GM18520 (cell line): ENCODE measurements around the gene TMEM74B.
"Not testable (repeated sequence)": the region's sequence is repeated elsewhere in the genome, so short reads cannot be mapped to it uniquely, and the experiment has no call there.

ENCODE experiments used
- ATAC-seq: cut with Tn5 transposase; IDR thresholded peaks from one replicate; pipeline ENCODE4 v1.9.1; 2021; ENCODE audit not compliant: unreplicated experiment

Gene TMEM74B

DNA sequence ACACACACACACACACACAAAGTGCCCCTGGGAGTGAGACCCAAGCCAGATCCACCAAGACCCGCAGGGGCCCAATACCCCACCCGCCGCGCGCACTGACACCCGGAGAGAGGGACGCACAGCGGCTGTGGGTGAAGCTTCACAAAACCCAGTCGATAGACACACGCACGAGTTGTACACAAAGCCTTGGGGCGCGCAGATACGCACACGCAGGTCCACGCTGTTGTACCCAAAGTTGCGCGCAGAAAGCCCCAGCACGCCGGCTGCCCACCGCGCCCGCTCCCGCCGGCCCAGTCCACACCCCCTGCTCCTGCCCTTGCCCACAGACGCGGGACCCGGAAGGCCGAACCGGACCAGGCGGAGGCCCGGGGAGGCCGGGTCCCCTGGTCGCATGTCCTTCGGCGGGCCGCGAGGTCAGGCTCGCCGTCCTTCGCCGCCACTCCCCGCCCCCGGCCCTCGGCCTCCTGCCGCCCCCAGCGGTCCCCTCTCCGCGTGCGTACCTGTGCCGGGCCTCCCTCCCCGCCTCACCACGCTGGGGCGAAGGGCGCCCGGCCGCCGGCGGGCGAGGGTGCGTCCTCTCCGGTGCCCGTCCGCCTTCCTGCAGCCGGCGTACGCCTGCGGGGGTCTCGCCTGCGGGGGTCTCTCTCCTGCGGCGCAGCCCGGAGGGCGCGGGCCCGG, at the start of gene TMEM74B:
TSS of gene TMEM74B (minus strand) at position 344 of the 678 bp plus-strand sequence. CDS start 1,180 bp downstream, outside the sequence.
- no peak for ATAC-seq

DNA sequence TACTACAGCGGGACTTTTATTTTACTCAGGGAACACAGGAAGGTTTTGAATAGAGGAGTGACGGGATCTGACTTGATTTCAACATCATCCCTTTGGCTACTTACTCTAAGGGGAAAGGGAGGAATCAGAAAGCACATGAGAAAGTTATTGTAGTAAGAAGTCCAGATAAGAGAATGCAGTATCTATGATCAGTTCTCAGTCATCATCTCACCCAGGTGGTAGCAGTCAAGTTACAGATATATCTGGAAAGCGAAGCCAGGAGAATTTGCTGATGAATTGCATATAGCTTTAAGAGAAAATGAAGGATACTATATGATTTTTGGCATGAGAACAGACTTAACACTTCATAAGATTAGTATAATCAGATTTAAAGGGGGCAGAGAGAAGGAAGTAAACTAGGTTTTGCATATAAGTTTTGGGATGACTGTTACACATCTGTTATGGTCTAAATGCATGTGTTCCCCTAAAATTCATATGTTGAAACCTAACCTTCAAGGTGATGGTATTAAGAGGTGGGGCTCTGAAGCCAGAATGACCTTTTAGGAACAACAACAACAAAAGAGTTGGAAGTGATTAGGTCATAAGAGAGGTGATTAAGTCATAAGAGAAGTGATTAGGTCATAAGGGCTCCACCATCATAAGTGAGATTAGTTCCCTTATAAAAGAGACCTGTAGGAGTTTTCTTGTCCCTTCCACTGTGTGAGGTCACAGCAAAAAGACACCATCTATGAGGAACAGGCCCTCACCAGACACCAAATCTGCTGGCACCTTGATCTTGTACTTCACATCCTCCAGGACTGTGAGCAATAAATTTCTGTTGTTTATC, 47.7 kb upstream of the TMEM74B start:
- ATAC-seq: no peak

- no peak for ATAC-seq
Observed at GRCh38 chr20:1229541-1229940, 44.8 kb upstream of the TMEM74B start.

DNA sequence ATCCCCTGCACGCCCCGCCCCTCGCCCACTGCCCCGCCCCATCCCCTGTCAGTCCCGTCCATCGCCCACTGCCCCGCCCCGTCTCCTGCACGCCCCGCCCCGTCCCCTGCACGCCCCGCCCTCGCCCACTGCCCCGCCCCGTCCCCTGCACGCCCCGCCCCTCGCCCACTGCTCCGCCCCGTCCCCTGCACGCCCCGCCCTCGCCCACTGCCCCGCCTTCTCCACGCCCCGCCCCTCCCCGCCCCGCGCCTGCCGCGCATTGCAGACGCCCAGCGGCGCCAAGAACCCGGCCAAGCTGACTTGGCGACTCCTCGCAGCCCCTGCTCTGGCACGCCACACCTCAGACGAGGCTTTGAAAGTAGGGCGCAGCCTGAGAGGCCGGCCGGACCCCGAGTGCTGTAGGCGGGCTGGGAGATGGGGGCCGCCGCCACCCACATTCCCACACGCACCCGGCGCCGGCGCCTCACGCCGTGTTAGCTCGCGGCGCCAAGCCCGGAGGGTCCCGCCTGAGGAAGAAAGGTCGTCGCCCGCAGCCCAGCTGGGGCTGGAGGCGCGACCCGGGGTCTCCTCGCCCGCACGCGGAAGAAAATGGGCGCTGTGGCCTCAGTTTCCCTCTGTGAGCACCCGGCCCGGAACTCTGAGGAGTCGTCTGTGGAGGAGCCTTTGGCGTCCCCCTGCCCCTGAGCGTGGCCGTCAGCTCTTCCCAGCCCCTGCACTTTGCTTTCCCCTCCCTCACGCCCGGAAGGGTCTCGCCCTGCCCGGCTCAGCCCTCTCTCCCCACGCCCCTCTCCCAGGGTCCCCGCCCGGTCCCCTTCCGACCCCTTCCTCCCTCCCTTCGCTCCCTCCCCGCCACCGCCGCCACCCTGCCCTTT, 41.2 kb upstream of the TMEM74B start, which contains the start of gene RAD21L1:
TSS of gene RAD21L1 (plus strand) at position 262 of the 872 bp plus-strand sequence. CDS start 2,410 bp downstream, outside the sequence.
- ATAC-seq: no peak

DNA sequence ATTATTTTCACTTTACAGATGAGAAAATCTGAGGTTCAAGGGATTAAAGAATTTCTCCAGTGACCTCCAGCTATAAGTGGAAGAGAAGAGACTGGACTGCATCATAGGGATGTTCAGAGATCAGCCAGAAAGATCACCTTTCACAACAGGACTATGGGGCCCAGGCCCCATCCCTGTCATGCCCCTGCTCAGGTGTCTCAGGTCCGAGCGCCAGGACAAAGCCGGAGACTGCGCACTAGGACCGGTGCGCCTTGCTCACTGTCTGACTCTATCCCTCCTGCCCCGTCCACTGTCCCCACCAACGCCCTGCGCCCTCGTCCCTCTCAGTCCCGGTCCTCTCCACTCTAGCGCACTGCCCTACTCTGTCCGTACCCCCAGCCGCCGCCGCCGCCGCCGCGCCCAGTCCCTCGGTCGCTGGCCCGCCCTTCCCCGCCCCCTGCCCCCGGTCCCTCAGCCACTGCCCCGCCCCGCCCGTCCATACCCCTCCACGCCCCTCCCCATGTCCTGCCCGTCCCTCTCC, 40.5 kb upstream of the TMEM74B start:
- no peak for ATAC-seq

DNA sequence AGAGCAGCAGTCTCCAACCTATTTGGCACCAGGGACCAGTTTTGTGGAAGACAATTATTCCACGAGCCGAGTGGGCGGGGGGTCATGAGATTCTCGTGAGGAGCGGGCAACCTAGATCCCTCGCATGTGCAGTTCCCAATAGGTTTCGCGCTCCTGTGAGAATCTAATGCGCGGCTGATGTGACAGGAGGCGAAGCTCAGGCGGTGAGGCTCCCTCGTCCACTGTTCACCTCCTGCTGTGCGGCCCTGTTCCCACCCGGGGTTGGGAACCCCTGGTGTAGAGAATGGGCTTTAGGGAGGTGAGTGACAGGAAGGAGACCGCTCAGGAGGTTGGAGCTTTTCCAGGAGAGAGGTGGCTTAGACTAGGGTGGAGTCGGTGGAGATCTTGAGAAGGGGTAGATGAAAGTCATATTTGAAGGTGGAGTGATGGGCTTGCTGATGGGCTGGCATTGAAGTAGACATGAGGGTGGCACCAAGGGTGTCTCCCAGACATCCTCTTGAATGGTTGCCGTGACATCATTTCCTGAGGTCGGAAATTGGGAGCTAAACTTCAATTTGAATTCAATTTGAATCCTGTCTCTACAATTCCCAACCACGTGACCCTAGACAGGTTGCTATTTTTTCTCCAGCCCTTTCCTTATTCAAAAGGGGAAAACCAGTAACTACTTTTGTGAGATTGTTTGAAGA, 39.6 kb upstream of the TMEM74B start:
- no peak for ATAC-seq

DNA sequence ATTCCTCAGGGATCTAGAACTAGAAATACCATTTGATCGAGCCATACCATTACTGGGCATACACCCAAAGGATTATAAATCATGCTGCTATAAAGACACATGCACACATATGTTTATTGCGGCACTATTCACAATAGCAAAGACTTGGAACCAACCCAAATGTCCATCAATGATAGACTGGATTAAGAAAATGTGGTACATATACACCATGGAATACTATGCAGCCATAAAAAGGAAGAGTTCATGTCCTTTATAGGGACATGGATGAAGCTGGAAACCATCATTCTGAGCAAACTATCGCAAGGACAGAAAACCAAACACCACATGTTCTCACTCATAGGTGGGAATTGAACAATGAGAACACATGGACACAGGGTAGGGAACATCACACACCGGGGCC, 38.0 kb upstream of the TMEM74B start:
- not testable (repeated sequence) for ATAC-seq

DNA sequence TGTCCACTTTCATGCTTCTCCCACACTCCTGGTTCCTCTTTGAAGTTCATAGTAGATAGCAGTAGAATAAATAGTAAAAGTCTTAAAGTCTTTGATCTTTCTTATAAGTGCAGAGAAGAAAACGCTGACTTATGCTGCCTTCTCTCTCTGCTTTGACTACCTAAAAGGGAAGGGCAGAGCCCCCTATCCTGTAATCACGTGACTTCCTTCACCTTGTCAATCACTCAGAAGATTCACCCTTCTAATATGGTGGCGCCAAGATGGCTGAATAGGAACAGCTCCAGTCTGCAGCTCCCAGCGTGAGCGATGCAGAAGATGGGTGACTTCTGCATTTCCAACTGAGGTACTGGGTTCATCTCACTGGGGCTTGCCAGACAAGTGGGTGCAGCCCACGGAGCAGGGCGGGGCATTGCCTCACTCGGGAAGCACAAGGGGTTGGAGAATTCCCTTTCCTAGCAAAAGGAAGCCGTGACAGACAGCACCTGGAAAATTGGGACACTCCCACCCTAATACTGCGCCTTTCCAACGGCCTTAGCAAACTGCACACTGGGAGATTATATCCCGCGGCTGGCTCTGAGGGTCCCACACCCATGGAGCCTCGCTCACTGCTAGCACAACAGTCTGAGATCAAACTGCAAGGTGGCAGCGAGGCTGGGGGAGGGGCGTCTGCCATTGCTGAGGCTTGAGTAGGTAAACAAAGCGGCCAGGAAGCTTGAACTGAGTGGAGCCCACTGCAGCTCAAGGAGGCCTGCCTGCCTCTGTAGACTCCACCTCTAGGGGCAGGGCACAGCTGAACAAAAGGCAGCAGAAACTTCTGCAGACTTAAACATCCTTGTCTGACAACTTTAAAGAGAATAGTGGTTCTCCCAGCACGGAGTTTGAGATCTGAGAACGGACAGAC, 32.0 kb upstream of the TMEM74B start:
- not testable (repeated sequence) for ATAC-seq

DNA sequence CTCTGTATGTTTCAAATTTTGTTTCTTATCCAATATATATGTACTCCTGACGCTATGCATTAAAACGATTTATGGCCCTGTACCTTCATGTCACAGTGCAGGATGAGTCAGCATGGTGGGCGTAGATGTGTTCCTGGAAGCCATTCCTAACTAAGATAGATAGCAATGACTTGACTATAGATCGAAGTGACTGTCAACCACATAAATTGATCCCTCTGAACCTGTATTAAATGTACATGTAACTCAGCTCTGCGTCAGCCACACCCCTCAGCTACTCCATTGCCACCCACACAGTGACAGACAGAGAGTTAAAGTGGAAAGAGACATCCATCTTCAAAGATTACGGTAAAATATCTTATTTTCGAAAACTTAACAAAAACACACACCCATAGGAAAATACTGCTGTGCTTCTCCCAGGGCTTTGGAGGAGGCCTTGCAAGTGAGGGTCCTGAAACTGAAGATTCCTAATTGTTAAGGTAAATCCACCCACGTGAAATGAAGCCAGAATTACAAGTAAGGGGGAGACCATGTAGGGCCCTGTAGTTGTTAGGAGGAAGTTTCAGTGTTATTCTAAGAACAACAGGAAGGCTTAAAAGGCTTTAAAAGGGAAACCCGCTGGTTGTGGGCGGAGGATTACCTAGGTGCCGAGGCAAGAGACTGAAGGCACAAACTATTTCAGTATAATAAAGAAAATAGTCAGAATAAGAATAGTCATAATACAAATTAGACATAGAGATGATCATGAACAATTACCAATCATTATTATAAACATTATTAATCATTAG, 30.8 kb upstream of the TMEM74B start:
- ATAC-seq: no peak

GRCh38 chr20:1214838-1215261, 30.1 kb upstream of the TMEM74B start:
- ATAC-seq: no peak

GRCh38 chr20:1212607-1213396, 28.0 kb upstream of the TMEM74B start:
- ATAC-seq: peak; percentile 58

DNA sequence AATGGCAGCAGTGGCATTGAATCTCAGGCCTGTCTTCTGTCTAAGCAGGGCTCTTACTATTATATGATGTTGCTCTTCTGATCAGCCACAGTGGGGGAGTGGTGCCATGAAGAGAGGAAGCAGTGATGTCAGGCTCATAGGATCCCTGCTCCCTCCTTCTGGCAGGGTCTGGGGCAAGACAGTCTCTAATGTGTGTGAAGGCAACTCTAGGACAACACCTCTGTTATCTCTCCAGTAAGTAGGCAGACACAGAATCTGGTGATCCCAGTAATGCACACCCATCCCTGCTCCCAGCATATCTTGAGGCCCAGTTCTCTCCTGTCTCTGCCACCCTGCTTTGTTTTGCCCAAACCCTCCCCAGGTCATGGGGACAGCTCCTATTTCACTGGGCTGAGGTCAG, 27.2 kb upstream of the TMEM74B start:
- ATAC-seq: no peak

- no peak for ATAC-seq
Observed at GRCh38 chr20:1210501-1210900, 25.7 kb upstream of the TMEM74B start.

DNA sequence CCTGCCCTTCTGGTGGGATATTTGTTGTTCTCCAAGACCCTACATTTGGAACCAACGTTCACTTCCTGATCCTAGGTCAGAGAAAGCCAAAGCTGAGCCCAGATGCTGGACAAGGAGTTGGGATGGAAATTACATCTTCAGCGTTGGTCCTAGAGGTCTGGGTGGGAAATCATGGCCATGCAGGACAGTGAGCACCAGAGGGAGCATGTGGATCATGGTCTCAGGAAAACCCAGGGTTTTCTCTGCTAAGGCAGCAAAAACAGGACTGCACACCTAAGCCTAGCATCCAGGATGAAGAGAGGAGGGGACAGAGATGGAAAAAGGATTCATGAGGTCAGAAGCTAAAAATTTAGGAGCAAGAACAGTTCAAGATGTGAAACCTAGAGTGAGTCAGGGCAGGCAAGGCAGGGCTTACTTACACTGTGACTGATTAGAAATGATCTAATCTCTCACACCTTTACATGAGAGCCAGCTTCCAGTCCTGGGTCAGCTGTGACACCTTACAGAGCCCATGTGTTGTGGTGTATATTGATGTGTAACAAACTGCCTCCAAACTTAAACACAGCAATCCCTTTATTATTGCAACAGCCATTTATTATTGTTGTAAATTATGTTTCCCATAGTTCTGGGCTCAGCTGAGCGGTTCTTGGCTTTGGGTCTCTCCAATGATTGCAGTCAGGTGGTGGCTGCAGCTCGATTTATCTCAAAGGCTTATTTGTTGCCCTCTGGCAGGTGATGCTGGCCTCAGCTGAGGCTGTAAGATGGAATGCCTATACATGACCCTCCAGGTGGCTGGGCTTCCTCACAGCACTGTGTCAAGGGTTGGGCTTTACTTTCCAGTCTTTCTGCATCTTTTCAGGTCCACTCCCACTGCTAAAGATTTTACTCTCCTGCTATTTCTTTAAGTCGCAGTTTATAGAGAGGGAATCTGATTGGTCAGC, 24.9 kb upstream of the TMEM74B start:
- no peak for ATAC-seq

- ATAC-seq: no peak
Observed at GRCh38 chr20:1207293-1207878, 22.6 kb upstream of the TMEM74B start.
